OCI-LY3 (cell line): ENCODE measurements around the gene TMEM209.
A peak's percentile ranks its signal among the peaks of the same experiment; 100 is the strongest.
"Not testable (repeated sequence)": the region's sequence is repeated elsewhere in the genome, so short reads cannot be mapped to it uniquely, and the experiment has no call there.

Experiments used
- H2AFZ ChIP-seq: fragments of 200-600, 300-600 bp; shearing (Covaris generic); 2 replicates; pipeline ENCODE4 v1.6.0; 2014; ENCODE audit warnings: antibody characterized with exemption, low read depth, low read length
- H3K27ac ChIP-seq: fragments of 200-600, 300-600 bp; sonication (generic); 2 replicates; pipeline ENCODE4 v1.5.1; 2014; ENCODE audit warnings: mild to moderate bottlenecking, low read length, moderate library complexity, mixed read lengths
- H3K27me3 ChIP-seq: fragments of 200-600, 300-600 bp; sonication (generic); 2 replicates; pipeline ENCODE4 v1.6.1; 2014; ENCODE audit warnings: low read depth, low read length, mixed read lengths
- H3K36me3 ChIP-seq: fragments of 200-600, 300-600 bp; sonication (generic); replicated peaks from 2 replicates; pipeline ENCODE3; 2014; ENCODE audit warnings: low read depth, low read length, mixed read lengths
- H3K4me1 ChIP-seq: fragments of 300-600, 200-600 bp; sonication (generic); 2 replicates; pipeline ENCODE4 v1.6.1; 2014; ENCODE audit warnings: low read length, mixed read lengths
- H3K4me2 ChIP-seq: fragments of 200-600, 300-600 bp; sonication (generic); 2 replicates; pipeline ENCODE4 v1.6.1; 2014; ENCODE audit warnings: low read length, mixed read lengths
- H3K4me3 ChIP-seq: fragments of 300-600, 200-600 bp; sonication (generic); 2 replicates; pipeline ENCODE4 v1.5.1; 2014; ENCODE audit warnings: antibody characterized with exemption, mild to moderate bottlenecking, low read length, moderate library complexity
- H3K79me2 ChIP-seq: fragments of 300-600, 200-600 bp; shearing (Covaris generic); 2 replicates; pipeline ENCODE4 v1.6.1; 2014; ENCODE audit warnings: mild to moderate bottlenecking, low read length, mixed read lengths
- H3K9ac ChIP-seq: fragments of 300-600, 200-600 bp; shearing (Covaris generic); 2 replicates; pipeline ENCODE4 v1.6.0; 2014; ENCODE audit warnings: mild to moderate bottlenecking, low read length, moderate library complexity
- H3K9me3 ChIP-seq: fragments of 200-600, 300-600 bp; shearing (Covaris generic); 2 replicates; pipeline ENCODE4 v1.6.1; 2014; ENCODE audit warnings: low read length, mixed read lengths; ENCODE audit not compliant: insufficient read depth
- H4K20me1 ChIP-seq: fragments of 200-600, 300-600 bp; sonication (generic); 2 replicates; pipeline ENCODE4 v1.6.1; 2016; ENCODE audit warnings: low read length, mixed read lengths; ENCODE audit not compliant: insufficient read depth
- EZH2phosphoT487 ChIP-seq: fragments of 200-600 bp; shearing (Covaris generic); IDR thresholded peaks from 2 replicates; pipeline ENCODE4 v1.6.1; 2018; ENCODE audit warnings: antibody characterized with exemption, mixed run types, low read depth
- TF ChIP-seq, protein P1 (sequence below): fragments of 200-600, 300-600 bp; sonication (generic); IDR thresholded peaks from 2 replicates; pipeline ENCODE4 v1.5.1; 2014; ENCODE audit warnings: antibody characterized with exemption, low read length, low read depth

Gene TMEM209

DNA sequence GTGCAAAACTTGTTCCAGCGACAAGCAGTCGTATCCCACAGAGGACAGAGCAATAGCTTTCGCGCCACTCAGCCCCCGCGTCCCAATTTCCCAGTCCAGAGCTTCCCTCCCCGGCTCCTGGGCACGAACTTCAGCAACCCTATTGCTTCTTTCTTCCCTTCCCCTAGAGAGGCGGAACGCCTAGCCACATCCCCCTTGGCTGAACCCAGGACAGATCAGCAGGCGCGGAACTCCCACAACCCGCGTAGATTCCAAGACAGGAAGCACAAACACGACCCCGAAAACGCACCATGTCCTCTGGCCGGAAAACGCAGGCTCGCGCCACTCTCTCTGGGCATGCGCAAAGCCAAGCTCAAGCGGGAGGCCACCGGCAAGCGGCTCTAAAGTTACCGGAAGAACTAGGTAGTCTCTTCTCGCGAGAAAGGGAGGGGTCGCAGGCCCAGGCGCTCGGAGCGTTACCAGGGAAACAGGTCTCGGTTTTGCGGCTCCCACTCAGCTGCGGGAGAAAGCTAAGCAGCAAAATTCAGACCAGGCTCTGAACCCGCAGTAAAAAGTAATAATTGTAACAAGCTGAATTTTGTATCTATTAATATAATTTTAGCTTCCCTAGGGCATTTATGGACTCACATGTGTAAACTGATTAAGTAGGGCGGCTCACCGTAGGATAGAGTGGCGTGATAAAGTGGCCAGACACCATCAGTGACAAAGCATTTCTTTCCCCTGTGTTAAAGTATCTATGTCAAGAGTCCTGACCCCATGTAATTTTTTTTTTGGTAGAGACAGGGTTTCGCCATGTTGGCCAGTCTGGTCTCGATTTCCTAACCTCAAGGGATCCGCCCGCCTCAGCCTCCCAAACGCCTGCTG, at the start of gene TMEM209:
TMEM209 (minus strand) TSS at position 323 of the 864 bp plus-strand sequence; CDS start at position 292, 31 bp downstream.
- Histone ChIP-seq H3K9ac (peak within 1 kb of the TSS; percentile 98), H2AFZ (peak within 1 kb of the TSS; percentile 84), H3K4me1 (peaks cover 12% of the 10 kb centered on the region), H3K4me2 (peak within 1 kb of the TSS; percentile 73), H3K79me2 (peaks cover 16% of the 10 kb centered on the region), H3K36me3 (peaks cover 29% of the 10 kb centered on the region), H3K27me3 (no peaks in the 10 kb centered on the region), H3K4me3 (peak within 1 kb of the TSS; percentile 92), H3K9me3 (no peaks in the 10 kb centered on the region), H3K27ac (peak within 1 kb of the TSS; percentile 74), H4K20me1 (no peaks in the 10 kb centered on the region)
- no peak for TF ChIP-seq EZH2phosphoT487
- TF ChIP-seq, protein P1, sequence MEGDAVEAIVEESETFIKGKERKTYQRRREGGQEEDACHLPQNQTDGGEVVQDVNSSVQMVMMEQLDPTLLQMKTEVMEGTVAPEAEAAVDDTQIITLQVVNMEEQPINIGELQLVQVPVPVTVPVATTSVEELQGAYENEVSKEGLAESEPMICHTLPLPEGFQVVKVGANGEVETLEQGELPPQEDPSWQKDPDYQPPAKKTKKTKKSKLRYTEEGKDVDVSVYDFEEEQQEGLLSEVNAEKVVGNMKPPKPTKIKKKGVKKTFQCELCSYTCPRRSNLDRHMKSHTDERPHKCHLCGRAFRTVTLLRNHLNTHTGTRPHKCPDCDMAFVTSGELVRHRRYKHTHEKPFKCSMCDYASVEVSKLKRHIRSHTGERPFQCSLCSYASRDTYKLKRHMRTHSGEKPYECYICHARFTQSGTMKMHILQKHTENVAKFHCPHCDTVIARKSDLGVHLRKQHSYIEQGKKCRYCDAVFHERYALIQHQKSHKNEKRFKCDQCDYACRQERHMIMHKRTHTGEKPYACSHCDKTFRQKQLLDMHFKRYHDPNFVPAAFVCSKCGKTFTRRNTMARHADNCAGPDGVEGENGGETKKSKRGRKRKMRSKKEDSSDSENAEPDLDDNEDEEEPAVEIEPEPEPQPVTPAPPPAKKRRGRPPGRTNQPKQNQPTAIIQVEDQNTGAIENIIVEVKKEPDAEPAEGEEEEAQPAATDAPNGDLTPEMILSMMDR: no peak

DNA sequence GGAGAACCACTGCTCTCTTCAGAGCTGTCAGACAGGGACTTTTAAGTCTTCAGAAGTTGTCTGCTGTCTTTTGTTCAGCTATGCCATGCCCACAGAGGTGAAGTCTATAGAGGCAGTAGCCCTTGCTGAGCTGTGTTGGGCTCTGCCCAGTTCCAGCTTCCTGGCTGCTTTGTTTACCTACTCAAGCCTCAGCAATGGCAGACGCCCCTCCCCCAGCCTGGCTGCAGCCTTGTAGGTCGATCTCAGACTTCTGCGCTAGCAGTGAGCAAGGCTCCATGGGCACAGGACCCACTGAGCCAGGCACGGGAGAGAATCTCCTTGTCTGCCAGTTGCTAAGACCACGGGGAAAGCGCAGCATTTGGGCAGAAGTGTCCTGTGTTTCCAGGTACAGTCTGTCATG, 49.3 kb upstream of the TMEM209 start:
- no peaks in the 10 kb centered on the region for H3K79me2 ChIP-seq
- H2AFZ ChIP-seq: no peak overlapping the region
- no peak overlapping the region for H3K4me3 ChIP-seq
- H4K20me1 ChIP-seq: no peaks in the 10 kb centered on the region
- H3K9ac ChIP-seq: no peak overlapping the region
- H3K36me3 ChIP-seq: no peaks in the 10 kb centered on the region
- no peaks in the 10 kb centered on the region for H3K27me3 ChIP-seq
- H3K9me3 ChIP-seq: no peaks in the 10 kb centered on the region
- TF ChIP-seq, protein P1: no peak
- TF ChIP-seq EZH2phosphoT487: no peak
- no peaks in the 10 kb centered on the region for H3K4me1 ChIP-seq
- no peak overlapping the region for H3K4me2 ChIP-seq
- H3K27ac ChIP-seq: no peak overlapping the region

DNA sequence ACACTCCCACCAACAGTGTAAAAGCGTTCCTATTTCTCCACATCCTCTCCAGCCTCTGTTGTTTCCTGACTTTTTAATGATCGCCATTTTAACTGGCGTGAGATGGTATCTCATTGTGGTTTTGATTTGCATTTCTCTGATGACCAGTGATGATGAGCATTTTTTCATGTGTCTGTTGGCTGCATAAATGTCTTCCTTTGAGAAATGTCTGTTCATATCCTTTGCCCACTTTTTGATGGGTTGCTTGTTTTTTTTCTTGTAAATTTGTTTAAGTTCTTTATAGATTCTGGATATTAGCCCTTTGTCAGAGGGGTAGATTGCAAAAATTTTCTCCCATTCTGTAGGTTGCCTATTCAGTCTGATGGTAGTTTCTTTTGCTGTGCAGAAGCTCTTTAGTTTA, 44.4 kb upstream of the TMEM209 start:
- H3K4me1 ChIP-seq, H3K9ac ChIP-seq, H3K4me3 ChIP-seq, H2AFZ ChIP-seq, H3K79me2 ChIP-seq, H3K27ac ChIP-seq, H3K4me2 ChIP-seq, H4K20me1 ChIP-seq, H3K9me3 ChIP-seq, H3K36me3 ChIP-seq, H3K27me3 ChIP-seq: not testable (repeated sequence)

DNA sequence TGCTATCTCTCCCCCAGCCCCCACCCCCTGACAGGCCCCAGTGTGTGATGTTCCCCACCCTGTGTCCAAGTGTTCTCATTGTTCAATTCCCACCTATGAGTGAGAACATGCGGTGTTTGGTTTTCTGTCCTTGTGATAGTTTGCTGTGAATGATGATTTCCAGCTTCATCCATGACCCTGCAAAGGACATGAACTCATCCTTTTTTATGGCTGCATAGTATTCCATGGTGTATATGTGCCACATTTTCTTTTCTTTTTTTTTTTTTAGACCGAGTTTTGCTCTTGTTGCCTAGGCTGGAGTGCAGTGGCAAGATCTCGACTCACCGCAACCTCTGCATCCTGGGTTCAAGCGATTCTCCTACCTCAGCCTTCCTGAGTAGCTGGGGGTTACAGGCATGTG, 43.6 kb upstream of the TMEM209 start:
- H3K4me1 ChIP-seq, H3K27me3 ChIP-seq, H4K20me1 ChIP-seq, H3K36me3 ChIP-seq, H3K79me2 ChIP-seq, H3K9me3 ChIP-seq, H2AFZ ChIP-seq, H3K4me2 ChIP-seq, H3K4me3 ChIP-seq, H3K9ac ChIP-seq, H3K27ac ChIP-seq: not testable (repeated sequence)

DNA sequence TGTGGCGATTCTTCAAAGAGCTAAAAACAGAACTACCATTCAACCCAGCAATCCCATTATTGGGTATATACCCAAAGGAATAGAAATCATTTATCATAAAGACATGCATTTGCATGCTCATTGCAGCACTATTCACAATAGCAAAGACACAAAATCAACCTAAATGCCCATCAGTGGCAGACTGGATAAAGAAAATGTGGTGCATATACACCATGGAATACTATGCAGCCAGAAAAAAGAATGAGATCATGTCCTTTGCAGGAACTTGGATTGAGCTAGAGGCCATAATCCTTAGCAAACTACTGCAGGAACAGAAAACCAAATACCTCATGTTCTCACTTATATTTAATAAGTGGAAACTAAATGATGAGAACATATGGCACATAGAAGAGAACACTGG, 41.3 kb upstream of the TMEM209 start:
- H3K4me1 ChIP-seq: peaks cover 24% of the 10 kb centered on the region
- H3K27ac ChIP-seq, H3K9ac ChIP-seq, H3K36me3 ChIP-seq, H3K79me2 ChIP-seq, H3K4me2 ChIP-seq, H3K9me3 ChIP-seq, H4K20me1 ChIP-seq, H2AFZ ChIP-seq, H3K4me3 ChIP-seq, H3K27me3 ChIP-seq: not testable (repeated sequence)

DNA sequence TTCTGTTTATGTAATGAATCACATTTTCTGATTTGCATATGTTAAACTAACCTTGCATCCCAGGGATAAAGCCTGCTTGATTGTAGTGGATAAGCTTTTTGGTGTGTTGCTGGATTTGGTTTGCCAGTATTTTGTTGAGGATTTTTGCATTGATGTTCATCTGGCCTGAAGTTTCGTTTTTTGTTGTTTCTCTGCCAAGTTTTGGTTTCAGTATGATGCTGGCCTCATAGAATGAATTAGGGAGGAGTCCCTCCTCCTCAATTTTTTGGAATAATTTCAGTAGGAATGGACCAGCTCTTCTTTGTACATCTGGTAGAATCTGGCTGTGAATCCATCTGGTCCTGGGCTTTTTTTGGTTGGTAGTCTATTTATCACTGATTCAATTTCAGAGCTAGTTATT, 38.3 kb upstream of the TMEM209 start:
- H3K4me3 ChIP-seq: peak overlapping the region; percentile 26; the same call in 1 of the 2 replicates
- not testable (repeated sequence) for H3K9me3 ChIP-seq, H3K27me3 ChIP-seq, H3K79me2 ChIP-seq, H3K36me3 ChIP-seq, H4K20me1 ChIP-seq, H2AFZ ChIP-seq
- H3K4me1 ChIP-seq: peaks cover 24% of the 10 kb centered on the region
- H3K4me2 ChIP-seq: peak overlapping the region; percentile 55
- H3K27ac ChIP-seq: peak overlapping the region; percentile 14; the same call in 1 of the 2 replicates
- peak overlapping the region; percentile 8; the same call in 1 of the 2 replicates for H3K9ac ChIP-seq
